GM12892 (cell line): ENCODE results near the gene SFI1.
"Not testable (repeated sequence)": the region's sequence is repeated elsewhere in the genome, so short reads cannot be mapped to it uniquely, and the experiment has no call there.

Source experiments
- DNase-seq: peaks from one replicate; pipeline ENCODE4 v3.0.0; 2011; ENCODE audit not compliant: insufficient read length
- FAIRE-seq: peaks from 2 replicates; lab custom pipeline; 2011; peaks lifted over from hg19 to GRCh38; lab: Jason Lieb, UNC
- POLR2A ChIP-seq: IDR thresholded peaks from 2 replicates; pipeline ENCODE4 v1.6.1; 2011; ENCODE audit warnings: low read depth, low read length, control low read depth
- POLR2AphosphoS5 ChIP-seq: IDR thresholded peaks from 2 replicates; pipeline ENCODE4 v1.6.1; 2011; ENCODE audit warnings: low read depth, low read length, control low read depth
- TAF1 ChIP-seq: IDR thresholded peaks from 2 replicates; pipeline ENCODE4 v1.6.1; 2011; ENCODE audit warnings: low read depth, mild to moderate bottlenecking, control low read depth, low read length, borderline replicate concordance

Gene SFI1

GRCh38 chr22:31585161-31585859 lies 89.0 kb downstream of the SFI1 start:
- FAIRE-seq (no peak), DNase-seq (no peak)
- TF ChIP-seq TAF1 (no peak), POLR2AphosphoS5 (no peak), POLR2A (no peak)

GRCh38 chr22:31586137-31586920 lies 90.0 kb downstream of the SFI1 start:
- no peak for FAIRE-seq
- TF ChIP-seq POLR2AphosphoS5 (no peak), TAF1 (no peak), POLR2A (no peak)
- DNase-seq = no peak

GRCh38 chr22:31588970-31589675 lies 92.8 kb downstream of the SFI1 start:
- TF ChIP-seq TAF1 (no peak), POLR2AphosphoS5 (no peak), POLR2A (no peak)
- FAIRE-seq (no peak), DNase-seq (no peak)

DNA sequence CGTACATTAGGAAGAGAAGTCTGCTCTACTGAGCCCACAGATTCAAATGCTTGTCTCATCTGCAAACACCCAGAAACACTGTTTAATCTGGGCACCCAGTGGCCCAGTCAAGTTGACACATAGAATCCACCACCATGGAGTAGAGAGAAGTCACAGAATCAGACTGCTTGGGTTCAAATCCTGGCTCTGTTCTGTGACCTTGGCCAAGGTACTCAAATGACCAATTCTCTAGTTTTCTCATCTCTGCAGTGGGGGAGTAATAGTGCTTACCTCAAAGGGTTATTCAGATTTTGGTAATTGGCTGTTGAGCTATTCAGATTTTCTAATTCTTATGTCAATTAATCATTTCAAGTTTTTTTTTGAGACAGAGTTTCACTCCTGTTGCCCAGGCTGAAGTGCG lies 93.8 kb downstream of the SFI1 start:
- DNase-seq, FAIRE-seq: not testable (repeated sequence)

DNA sequence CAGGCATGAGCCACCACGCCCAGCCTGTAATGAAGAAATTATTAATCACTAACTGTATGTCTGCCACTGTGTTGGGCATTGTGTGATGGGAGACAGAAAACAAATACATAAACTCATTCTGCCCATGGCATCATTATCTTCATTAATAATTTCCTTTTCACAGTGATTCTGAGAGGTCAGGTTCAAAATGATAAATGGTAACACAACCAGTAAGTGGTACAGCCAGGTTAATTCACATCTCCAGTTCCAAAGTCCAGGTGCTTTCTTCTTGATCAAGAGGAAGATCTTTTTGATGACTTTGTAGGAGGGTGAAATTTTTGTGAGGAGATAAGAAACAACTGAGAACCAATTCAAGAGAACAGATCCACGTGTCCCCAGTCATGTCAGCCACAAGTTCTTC lies 98.9 kb downstream of the SFI1 start:
- FAIRE-seq (no peak), DNase-seq (no peak)
- no peak for TF ChIP-seq POLR2A
- TF ChIP-seq POLR2AphosphoS5 = no peak
- no peak for TF ChIP-seq TAF1

- DNase-seq (no peak), FAIRE-seq (no peak)
- TF ChIP-seq POLR2AphosphoS5 (no peak), POLR2A (no peak), TAF1 (no peak)
Measured at GRCh38 chr22:31602259-31602952, 106.1 kb downstream of the SFI1 start.

GRCh38 chr22:31603081-31603525 lies 106.8 kb downstream of the SFI1 start:
- DNase-seq = no peak
- FAIRE-seq = no peak
- TF ChIP-seq TAF1 (no peak), POLR2A (no peak), POLR2AphosphoS5 (no peak)

- DNase-seq (no peak), FAIRE-seq (no peak)
- no peak for TF ChIP-seq TAF1
Measured at GRCh38 chr22:31603574-31603973, 107.2 kb downstream of the SFI1 start.

- DNase-seq (no peak), FAIRE-seq (no peak)
- no peak for TF ChIP-seq TAF1
- no peak for TF ChIP-seq POLR2A
- TF ChIP-seq POLR2AphosphoS5 = no peak
Measured at GRCh38 chr22:31604137-31604705, 107.9 kb downstream of the SFI1 start.

DNA sequence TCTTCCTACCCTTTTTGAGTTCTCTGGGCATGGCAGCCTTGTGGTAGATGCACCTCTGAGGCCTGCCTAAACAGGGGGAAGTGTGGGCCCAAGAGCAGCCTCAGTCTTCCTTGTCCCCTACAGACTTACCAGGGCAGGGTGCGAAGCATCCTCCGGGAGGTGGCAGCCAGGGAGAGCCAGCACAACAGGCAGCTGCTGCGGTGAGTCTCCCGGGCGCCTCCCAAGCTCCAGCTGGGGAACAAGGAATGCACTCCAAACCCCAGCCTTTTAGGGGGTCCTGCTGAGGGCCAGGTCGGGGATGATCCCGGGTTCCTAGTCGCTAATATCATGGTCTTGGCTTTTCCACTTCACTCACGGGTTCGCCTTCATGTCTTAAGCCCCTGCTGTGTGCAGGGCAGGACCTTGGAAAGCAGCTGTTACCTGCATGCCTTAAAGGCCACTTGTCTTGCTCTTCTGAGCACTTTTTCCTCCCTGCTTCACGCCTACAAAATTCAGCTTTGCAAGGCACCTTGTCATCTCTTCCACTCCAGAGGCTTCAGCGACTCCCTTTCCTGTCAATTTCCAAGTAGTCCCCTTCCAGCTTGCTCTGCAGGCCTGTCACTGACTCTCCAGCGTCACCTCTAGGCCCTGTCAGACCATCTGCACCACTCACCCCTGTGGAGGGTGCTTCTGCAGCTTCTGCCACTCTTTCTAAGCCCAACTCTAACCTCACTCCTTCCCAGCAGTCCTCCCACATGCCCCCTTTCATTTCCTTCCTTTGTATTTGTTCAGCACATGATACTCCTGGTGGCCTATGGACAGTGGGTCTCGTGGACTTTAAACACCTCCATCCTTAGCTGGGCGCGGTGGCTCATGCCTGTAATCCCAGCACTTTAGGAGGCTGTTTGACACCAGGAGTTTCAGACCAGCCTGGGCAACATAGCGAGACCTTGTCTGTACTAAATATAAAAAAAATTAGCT lies 108.7 kb downstream of the SFI1 start:
- no peak for TF ChIP-seq TAF1
- no peak for TF ChIP-seq POLR2A
- no peak for TF ChIP-seq POLR2AphosphoS5
- DNase-seq (no peak), FAIRE-seq (no peak)
